K562 (cell line): ENCODE measurements around the gene OTP. TPM values are rescaled to one million over a fixed set of nuclear protein-coding genes. Genes with fewer than 3 reads are reported as not detected.

Experiments
- L3MBTL2 ChIP-seq: fragments of 450-650 bp; IDR thresholded peaks from 2 replicates; pipeline ENCODE4 v1.6.1; 2016; ENCODE audit warnings: mild to moderate bottlenecking, moderate library complexity
- MIER1 ChIP-seq: fragments of 450-650 bp; IDR thresholded peaks from 2 replicates; pipeline ENCODE4 v1.6.1; 2016; ENCODE audit warnings: antibody characterized with exemption, mild to moderate bottlenecking, low read depth
- MTA1 ChIP-seq: fragments of 450-650 bp; IDR thresholded peaks from 2 replicates; pipeline ENCODE4 v1.6.1; 2017; ENCODE audit warnings: borderline replicate concordance
- NCOA1 ChIP-seq: fragments of 450-650 bp; IDR thresholded peaks from 2 replicates; pipeline ENCODE4 v1.6.1; 2016; ENCODE audit warnings: low read depth
- PHF8 ChIP-seq: fragments of 200-600 bp; sonication (generic); IDR thresholded peaks from 2 replicates; pipeline ENCODE4 v1.6.1; 2012; ENCODE audit warnings: mixed run types, mild to moderate bottlenecking, inconsistent platforms, low read length, moderate library complexity, borderline replicate concordance
- REST ChIP-seq, 2 experiments: fragments of 450-650 bp; formaldehyde crosslinking in 1 of 2; IDR thresholded peaks; 2 replicates each; pipeline versions ENCODE4 v1.4.0 to v1.6.1; 2014 to 2020; ENCODE audit warnings: mild to moderate bottlenecking in 2 of 2, borderline replicate concordance in 1 of 2, low read depth in 1 of 2
- SMAD1 ChIP-seq: fragments of 150-350 bp; IDR thresholded peaks from 2 replicates; pipeline ENCODE4 v1.6.1; 2014; ENCODE audit warnings: low read length, low read depth; ENCODE audit not compliant: partially characterized antibody
- SMAD2 ChIP-seq: fragments of 150-350 bp; IDR thresholded peaks from 2 replicates; pipeline ENCODE4 v1.6.1; 2014; ENCODE audit warnings: low read depth, mild to moderate bottlenecking, low read length
- ZBTB11 ChIP-seq, 3 experiments: fragments of 200-800 bp in 1 of 3; fragments of 250-450 bp in 1 of 3; fragments of 450-650 bp in 1 of 3; sonication (Bioruptor Pico) in 1 of 3; sonication (Bioruptor generic) in 1 of 3; formaldehyde crosslinking in 1 of 3; IDR thresholded peaks; 2 replicates each; pipeline versions ENCODE4 v1.6.1 to v1.8.0; 2016 to 2022; ENCODE audit warnings: mild to moderate bottlenecking in 2 of 3, missing genetic modification characterization in 2 of 3, missing compliant biosample characterization in 1 of 3, moderate library complexity in 1 of 3
- ZKSCAN3 ChIP-seq: fragments of 250-450 bp; sonication (Bioruptor Pico); IDR thresholded peaks from 2 replicates; pipeline ENCODE4 v1.4.0; 2020
- ZNF764 ChIP-seq: fragments of 250-450 bp; sonication (Bioruptor Pico); IDR thresholded peaks from 2 replicates; pipeline ENCODE4 v1.4.0; 2020; ENCODE audit warnings: low read depth, mild to moderate bottlenecking, moderate library complexity
- ZNF780A ChIP-seq: fragments of 250-450 bp; sonication (Bioruptor Pico); IDR thresholded peaks from 2 replicates; pipeline ENCODE4 v1.5.0; 2021; ENCODE audit warnings: mild to moderate bottlenecking
- polyA plus RNA-seq, 8 experiments: library from polyadenylated mRNA; depleted of rRNA in 4 of 8; stranded (reverse) in 5 of 8; unstranded in 3 of 8; fragments of >200 nt; fragmentation: Nextera tagmentation in 2 of 8; fragmentation: Illumina TruSeq in 1 of 8; extraction: Ambion mirVana in 2 of 8; extraction: Trizol in 1 of 8; gene quantifications; 2 replicates each; pipeline versions ENCODE4 v1.2.1 to v1.2.3, GENCODE V29; 2011 to 2014; ENCODE audit warnings: inconsistent platforms in 1 of 8, missing spikeins in 1 of 8
- total RNA-seq, 7 experiments: library from RNA; depleted of rRNA in 6 of 7; stranded (reverse); fragments of >200 nt in 6 of 7; fragmentation: Illumina TruSeq in 2 of 7; extraction: Trizol in 2 of 7; gene quantifications; 2 replicates each; pipeline versions ENCODE4 v1.2.1 to v1.2.3, GENCODE V29; 2011 to 2021; ENCODE audit warnings: low replicate concordance in 1 of 7
- TF ChIP-seq, protein P1 (sequence below): fragments of 200-800 bp; sonication (Bioruptor generic); IDR thresholded peaks from 2 replicates; pipeline ENCODE4 v1.6.1; 2017; ENCODE audit warnings: missing genetic modification characterization, missing compliant biosample characterization

Gene OTP
- total and polyA plus RNA-seq, 9 of the 15 experiments (the other 6 are each of a cell fraction or from before 2014, with no cell fraction given): 0.04 to 0.16 (median 0.06) TPM; not detected in 4

GRCh38 chr5:77635067-77635916, 3.2 kb downstream of the OTP start (continued):
- TF ChIP-seq MIER1 (peak; percentile 98), ZNF780A (no peak), MTA1 (no peak), ZNF764 (CRISPR knock-in tag) (no peak), L3MBTL2 (no peak), REST (IDR thresholded peaks at IDR 0.05; ENCODE audit: borderline replicate concordance) (peak; percentile 98), REST (CRISPR knock-in tag; IDR thresholded peaks at IDR 0.05; ENCODE audit: low read depth) (peak; percentile 88), ZBTB11 (CRISPR knock-in tag; IDR thresholded peaks at IDR 0.05) (0 out of 6 replicates have a peak, but pooled peaks of 1 of the 3 experiments have one; percentile 29), SMAD2 (no peak), ZKSCAN3 (CRISPR knock-in tag) (no peak), PHF8 (no peak), NCOA1 (no peak), SMAD1 (no peak)
- TF ChIP-seq, protein P1, sequence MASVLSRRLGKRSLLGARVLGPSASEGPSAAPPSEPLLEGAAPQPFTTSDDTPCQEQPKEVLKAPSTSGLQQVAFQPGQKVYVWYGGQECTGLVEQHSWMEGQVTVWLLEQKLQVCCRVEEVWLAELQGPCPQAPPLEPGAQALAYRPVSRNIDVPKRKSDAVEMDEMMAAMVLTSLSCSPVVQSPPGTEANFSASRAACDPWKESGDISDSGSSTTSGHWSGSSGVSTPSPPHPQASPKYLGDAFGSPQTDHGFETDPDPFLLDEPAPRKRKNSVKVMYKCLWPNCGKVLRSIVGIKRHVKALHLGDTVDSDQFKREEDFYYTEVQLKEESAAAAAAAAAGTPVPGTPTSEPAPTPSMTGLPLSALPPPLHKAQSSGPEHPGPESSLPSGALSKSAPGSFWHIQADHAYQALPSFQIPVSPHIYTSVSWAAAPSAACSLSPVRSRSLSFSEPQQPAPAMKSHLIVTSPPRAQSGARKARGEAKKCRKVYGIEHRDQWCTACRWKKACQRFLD: peak; percentile 54; the same call in 1 of the 2 replicates
